ENCODE data around the gene TADA2B.

TADA2B gene, protein sequence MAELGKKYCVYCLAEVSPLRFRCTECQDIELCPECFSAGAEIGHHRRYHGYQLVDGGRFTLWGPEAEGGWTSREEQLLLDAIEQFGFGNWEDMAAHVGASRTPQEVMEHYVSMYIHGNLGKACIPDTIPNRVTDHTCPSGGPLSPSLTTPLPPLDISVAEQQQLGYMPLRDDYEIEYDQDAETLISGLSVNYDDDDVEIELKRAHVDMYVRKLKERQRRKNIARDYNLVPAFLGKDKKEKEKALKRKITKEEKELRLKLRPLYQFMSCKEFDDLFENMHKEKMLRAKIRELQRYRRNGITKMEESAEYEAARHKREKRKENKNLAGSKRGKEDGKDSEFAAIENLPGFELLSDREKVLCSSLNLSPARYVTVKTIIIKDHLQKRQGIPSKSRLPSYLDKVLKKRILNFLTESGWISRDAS

GRCh38 chr4:7043284-7044136, at the start of gene TADA2B:
TSS of gene TADA2B (plus strand) at chr4:7043372. CDS start at chr4:7043580, 208 bp downstream.
- H3K4me3 ChIP-seq (ENCODE audit: low read length), result peak within 1 kb of the TSS; percentile 90
- DNase-seq (ENCODE audit: low read depth), result peak; percentile 45
- no peak; the same call in 1 of the 2 replicates for TF ChIP-seq CTCF (conservative IDR thresholded peaks at IDR 0.05; ENCODE audit: low read length)

- no peak for DNase-seq (ENCODE audit: low read depth)
- no peak for TF ChIP-seq CTCF (conservative IDR thresholded peaks at IDR 0.05; ENCODE audit: low read length)
These were observed 46.7 kb upstream of the TADA2B start for GRCh38 chr4:6996481-6996880.

DNA sequence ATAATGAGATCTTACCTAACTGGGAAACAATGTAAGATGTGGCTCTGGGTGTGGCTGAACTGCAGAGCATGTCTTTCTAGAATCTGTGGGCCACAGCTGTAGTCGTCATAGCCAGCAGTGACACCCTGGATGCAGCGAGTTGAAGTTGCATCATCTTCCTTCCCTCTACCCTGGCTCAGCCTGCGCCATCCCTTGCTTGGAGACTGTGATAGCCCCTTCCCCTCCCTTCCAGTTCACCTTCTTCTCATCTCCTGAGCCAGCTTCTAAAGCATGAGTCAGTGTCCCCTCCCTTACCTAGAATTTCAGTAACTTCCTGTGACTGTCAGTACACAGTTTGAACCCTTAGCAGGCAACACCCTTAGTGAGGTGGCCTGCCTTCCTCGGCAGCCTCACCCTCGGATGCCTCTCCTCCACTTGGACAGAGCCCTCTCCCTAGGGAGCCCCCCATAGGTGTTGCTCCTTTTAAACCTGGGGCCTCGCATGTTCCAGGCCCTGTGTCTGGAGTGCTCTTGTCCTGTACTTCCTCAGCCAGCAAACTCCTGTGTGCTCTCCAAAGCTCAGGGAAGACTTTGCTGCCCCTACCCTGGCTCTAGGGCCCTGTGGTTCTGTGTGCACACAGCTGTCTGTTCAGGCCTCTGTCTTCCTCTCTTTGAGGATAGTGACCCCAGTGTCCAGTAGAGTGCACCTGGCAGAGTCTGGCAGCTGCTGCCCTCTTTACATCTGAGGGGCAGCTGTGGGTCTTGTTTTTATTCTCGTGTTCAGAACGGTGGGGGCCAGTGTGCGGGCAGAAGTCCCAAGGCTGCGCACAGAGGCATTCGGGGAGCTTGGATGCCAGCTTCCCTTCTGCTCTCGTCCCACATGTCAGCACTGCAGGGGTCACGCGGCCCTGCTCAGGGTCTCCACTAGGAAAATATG, 43.7 kb upstream of the TADA2B start:
- H3K4me3 ChIP-seq (ENCODE audit: low read length), result no peak overlapping the region
- TF ChIP-seq CTCF (conservative IDR thresholded peaks at IDR 0.05; ENCODE audit: low read length), result no peak

More at GRCh38 chr4:6996481-6996880, 46.7 kb upstream of the TADA2B start:
- no peak overlapping the region for H3K4me3 ChIP-seq (ENCODE audit: low read length)

DNA sequence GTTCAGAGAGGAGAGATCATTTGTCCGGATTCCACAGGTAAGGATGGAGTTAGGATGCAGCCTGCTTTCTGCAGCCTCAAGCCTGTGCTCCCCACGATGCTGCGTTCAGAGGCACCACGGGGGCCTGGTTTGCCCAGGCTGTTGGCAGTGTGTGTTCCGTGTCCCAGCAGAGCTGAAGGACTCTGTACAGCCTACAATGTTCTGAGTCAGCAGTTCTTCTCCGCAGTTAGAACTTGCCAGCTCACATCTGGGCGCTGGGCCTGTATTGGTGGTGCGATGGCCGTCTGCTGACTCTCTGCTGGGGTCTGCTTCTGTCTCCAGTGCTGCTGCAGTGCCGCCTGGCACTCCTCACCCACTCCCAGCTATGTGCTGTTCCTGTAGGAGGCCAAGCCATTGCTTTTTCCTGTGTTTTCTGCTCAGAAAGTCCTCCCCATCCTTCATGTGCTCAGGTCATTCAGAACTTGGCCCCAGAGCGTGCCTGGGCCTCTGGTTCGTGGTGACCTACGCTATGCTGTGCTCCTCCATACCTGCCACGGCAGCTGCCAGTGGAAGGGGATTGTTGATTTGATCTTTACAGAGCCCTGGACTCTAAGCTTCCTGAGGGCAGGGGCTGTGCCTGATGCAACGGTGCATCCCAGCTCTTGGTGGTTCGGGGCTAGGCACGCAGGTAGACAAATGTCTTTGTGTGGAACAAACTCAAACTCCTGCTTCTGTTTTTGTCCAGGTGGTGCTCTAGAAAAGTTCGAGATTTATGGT, 42.6 kb upstream of the TADA2B start:
- no peak overlapping the region for H3K4me3 ChIP-seq (ENCODE audit: low read length)
- DNase-seq (ENCODE audit: low read depth), result no peak
- TF ChIP-seq CTCF (conservative IDR thresholded peaks at IDR 0.05; ENCODE audit: low read length), result no peak

More for the DNA sequence above, 43.7 kb upstream of the TADA2B start:
- no peak for DNase-seq (ENCODE audit: low read depth)

- no peak for TF ChIP-seq CTCF (conservative IDR thresholded peaks at IDR 0.05; ENCODE audit: low read length)
- DNase-seq (ENCODE audit: low read depth), result no peak
- H3K4me3 ChIP-seq (ENCODE audit: low read length), result no peak overlapping the region
These were observed 41.9 kb upstream of the TADA2B start for GRCh38 chr4:7001271-7001670.

DNA sequence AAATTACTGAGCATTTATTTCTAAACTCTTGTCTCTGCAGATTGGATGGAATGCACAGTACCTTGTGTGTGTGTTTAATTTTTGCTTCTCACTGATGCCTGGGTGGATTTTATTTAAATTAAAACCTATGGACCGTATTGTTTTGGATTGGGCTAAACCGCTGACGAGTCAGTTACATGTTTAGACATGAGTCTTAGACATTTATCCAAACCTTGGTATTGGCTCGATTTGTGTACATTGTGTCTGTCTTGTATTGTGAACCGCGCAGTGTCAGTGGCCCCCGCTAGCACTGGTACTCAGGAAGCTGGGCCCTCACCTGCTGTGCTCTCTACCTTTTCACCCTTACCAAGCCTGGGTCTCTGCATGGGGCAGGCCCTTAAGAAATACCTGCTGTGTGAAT, 40.8 kb upstream of the TADA2B start:
- TF ChIP-seq CTCF (conservative IDR thresholded peaks at IDR 0.05; ENCODE audit: low read length), result no peak
- DNase-seq (ENCODE audit: low read depth), result no peak
- no peak overlapping the region for H3K4me3 ChIP-seq (ENCODE audit: low read length)
